SKM-1 (cell line): Measurements from ENCODE around the gene ABCA8.

Experiments used
- DNase-seq: peaks from one replicate; lab custom pipeline; 2025; ENCODE audit not compliant: unreplicated experiment; lab: John Stamatoyannopoulos, UW

The ABCA8 gene

DNA sequence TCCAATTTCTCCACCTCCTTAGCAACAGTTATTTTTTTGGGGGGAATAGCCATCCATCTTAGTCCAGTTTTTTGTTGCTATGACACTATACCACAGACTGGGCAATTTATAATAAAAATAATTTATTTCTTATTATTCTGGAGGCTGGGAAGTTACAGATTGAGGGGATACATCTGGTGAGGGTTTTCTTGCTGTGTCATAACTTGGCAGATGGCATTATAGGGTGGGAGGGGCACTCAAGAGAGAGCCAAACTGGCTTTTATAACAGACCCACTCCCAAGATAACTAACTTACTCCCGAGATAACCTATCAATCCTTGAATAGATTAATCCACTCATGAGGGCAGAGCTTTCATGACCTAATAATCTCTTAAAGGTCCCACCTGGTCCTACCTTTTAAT, 84.2 kb downstream of the ABCA8 start:
- DNase-seq, result no peak

GRCh38 chr17:68870161-68870826, 84.9 kb downstream of the ABCA8 start:
- DNase-seq, result no peak

DNA sequence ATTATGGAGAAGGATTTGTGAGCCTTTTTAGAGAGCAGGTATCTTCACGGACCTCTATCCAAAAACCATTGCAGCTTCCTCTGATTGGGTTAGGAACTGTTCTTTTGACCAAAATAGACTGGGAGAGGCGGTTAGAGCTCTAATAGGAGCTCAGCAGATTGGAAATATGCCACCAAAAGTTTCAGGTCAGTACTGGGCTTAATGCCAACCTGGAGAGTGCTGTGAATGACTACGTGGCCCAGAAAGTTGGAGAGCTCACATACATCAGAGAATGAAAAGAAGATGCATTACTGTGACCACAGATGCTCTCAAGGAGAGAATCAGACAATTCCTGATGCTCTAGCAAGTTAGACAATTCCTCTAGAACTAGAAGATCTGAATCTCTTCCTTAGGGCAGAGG, 86.5 kb downstream of the ABCA8 start:
- DNase-seq, result no peak

- no peak for DNase-seq
Measured at GRCh38 chr17:68867759-68868516, 87.3 kb downstream of the ABCA8 start.

GRCh38 chr17:68865584-68865983, 89.6 kb downstream of the ABCA8 start:
- no peak for DNase-seq

GRCh38 chr17:68863091-68863652, 92.0 kb downstream of the ABCA8 start:
- no peak for DNase-seq

GRCh38 chr17:68861602-68862001, 93.6 kb downstream of the ABCA8 start:
- DNase-seq, result no peak

GRCh38 chr17:68860941-68861340, 94.3 kb downstream of the ABCA8 start:
- no peak for DNase-seq

DNA sequence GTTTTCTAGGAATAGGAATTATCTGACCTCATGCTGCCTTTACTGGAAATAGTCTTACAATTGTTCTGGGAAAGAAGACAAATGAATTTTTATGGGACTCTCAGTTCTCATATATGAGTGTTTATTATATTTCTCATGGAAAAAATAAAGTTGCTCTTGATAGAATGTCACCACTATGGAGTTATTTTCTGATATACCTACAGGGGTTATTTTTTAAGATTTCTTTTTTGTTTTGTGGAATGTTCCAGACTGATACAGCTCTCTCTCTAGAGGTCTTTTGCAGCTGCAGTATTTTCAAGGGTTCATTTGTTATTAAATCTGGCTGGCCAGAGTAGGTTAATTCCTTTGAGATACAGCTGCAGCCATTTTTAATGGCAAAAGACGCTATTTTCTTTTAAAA, 100.7 kb downstream of the ABCA8 start:
- no peak for DNase-seq

DNA sequence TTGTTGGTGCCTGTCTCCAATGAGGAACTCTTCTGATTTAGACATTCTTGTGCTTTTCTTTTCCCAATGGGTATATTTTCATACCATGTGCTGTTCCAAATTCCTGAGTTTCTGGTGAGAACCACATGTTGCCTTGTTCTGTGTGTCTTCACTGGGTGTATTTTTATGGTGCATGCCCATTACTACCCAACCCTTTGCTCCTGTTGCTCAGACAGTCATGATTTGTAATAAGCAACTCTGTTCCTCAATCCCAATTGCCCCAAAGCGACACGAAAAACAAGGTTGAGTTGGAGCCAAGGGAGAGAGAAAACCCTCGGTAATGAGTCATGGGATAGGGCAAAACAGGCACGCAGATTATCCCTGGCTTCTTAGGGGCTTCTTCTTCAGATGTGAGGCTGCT, 101.8 kb downstream of the ABCA8 start:
- DNase-seq, result no peak

DNA sequence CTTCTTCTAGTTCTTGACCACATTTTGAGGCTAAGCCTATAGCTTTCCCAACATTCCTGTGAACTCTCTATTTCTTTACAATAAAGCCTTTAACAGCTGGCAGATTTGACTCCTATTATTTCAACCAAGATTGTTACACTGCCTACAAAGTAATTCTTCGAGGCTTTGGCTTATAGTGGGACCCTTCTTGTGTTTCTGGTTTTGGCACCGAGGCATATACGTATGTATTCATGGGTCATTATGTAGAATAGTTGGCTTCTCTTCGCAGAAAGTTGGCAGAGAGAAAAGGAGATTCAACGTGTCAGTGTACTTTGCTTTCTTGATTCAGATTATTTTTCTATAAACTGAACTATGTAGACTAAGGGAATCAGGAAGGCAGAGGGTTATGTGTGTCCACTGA, 102.2 kb downstream of the ABCA8 start:
- no peak for DNase-seq

DNA sequence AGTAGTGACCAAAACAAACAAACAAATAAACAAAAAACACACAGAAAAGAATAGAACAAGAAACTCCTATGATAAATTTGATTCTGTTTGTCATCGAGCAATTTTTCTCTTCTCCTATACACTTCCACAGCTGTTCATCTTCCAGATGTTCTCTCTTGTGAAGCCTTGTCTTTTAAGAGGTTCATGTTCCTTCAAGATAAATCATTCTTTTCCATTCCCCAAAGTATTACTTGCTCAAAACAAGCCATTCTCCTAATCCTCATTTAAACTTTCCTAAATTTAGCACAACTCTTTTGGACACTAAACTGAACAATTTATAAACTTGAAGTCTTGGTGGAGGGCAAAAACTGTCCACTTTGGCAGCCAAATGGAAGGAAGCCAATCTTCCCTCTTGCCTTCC, 103.3 kb downstream of the ABCA8 start:
- DNase-seq, result no peak

DNA sequence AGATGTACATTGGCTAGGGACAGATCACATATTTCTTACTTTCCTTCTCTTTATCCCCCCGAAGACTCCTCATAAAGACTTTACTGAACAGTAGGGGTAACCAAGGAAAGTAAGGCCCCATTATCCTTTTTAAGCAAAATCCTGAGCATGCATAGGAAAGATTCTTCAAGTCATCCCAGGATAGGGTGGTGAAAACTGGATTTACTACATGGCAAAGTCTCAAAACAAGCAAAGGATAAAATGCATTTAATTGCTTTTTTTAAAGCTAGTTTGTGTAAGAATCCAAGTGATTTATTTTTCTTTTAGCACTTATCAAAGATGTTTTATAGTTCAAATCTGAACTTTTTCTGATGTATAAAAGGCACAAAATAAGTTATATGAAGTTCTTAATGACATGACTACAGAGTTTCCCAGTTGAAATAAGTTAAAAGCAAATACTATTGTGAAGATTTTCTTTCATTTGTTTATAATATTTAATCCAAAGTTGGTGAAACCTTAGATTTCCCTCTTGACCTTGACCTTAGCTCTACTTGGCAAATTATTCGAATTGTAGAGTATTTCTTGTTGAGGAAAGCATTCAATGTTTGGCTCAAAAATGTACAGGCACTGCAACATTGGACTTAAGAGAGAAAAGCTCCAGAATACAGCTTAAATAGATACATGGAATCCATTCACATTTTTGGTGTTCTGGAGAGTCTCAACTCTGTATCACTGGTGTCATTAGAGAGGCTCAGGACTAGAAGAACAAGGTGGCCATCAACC, 104.3 kb downstream of the ABCA8 start:
- DNase-seq, result no peak

DNA sequence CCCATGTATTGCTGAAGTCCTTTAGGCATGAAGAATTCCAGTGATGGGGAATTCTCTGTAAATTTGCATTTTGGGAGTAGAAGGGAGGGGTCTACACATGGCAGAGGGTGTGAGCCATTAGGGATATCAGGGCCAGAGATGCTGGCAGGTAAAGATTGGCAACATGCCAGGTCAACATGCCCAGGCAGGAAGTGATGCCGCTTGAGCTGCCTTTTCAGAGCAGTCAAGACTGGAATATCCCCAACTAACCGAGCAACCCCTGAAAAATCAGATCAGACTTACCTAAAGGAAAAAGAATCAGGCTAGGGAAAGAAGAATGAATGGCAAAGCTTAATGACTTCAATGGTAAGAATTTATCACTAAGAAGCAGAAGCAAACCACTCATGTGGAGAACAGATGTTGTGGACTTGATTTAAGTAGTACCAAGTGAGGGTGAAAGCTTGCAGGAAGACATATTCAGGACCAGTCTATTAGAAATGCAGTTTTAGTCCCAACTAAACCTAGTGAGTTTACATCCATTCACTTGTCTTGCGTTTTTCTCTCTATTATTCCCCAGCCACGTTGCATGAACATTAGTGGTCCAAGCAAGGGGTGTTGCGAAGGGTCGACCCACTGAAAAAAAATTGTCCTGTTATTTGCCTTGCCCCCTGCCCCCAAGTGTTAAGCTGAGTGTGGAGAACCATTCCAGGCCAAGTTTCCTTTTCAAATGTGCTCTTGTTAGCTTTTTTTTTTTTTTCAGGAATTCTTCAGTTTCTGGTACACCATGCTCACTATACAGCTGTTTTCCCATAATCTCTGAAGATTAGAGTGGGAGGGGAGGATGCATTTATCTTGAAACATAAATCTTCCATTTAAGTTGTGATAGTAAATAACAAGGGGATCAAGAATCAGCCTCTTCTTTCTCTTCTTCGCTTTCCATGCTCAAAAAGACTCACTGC, 105.2 kb downstream of the ABCA8 start:
- DNase-seq, result no peak

DNA sequence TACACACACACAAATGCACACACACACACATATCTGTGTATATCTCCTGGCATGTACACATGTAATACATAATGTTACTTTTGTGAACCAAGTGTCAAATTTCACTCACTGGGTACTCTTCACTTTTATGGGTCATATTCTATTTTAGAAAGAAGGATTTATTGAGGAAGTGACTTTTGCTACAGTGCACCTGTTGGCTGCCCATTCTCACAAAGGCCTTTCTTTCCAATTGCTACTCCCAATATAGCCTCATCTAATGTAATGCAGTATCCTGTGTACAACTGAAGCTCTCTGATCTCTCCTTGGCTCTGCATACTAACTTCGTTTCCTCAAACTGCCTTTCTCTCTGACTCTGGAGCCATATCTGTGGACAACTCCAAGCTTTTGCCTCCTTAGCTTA, 107.5 kb downstream of the ABCA8 start:
- DNase-seq, result no peak

DNA sequence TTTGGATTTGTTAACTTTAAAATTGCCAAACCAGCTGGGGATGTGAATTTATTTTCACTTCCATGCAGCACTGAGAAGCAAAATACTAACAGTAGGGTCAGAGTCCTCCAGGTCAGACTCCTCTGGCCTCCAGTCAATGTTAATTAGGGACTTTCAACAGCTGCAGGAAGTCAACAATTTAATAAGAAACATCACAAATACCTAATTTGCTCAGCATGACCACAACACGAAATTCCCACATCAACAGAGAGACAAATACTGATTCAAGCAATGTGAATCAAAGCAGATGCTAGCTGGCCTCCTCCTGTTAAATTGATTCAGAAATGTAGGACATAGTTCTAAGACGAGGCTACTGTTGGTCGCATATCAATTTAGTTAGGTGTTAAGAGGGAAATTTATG, 111.7 kb downstream of the ABCA8 start:
- no peak for DNase-seq

DNA sequence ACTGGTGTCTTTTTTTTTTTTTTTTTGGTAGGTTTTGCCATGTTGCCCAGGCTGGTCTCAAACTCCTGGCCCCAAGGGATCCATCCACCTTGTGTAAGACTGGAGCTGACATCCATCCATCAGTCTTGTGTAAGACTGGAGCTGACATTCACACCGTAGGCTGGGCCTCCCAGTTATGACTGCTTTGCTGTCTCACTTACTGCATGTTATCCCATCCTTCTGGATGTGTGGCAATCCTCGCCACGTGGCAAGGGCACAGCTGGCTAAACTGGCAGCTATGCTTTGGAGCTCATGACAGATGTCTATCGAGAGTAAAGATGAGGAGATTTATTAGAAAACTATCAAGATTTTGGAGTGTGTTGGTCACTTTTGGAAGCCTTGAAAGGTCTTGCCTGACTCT, 115.1 kb downstream of the ABCA8 start:
- no peak for DNase-seq

GRCh38 chr17:68835071-68835470, 120.1 kb downstream of the ABCA8 start:
- DNase-seq, result no peak

- no peak for DNase-seq
Measured at GRCh38 chr17:68834328-68834836, 120.8 kb downstream of the ABCA8 start.

GRCh38 chr17:68832109-68832802, 122.9 kb downstream of the ABCA8 start:
- no peak for DNase-seq
